Caco-2 (cell line): ENCODE results near the gene PIAS1. TPM values are rescaled to one million over a fixed set of nuclear protein-coding genes. Genes with fewer than 3 reads are reported as not detected.
"Not testable (repeated sequence)": the region's sequence is repeated elsewhere in the genome, so short reads cannot be mapped to it uniquely, and the experiment has no call there.

Experiments
- BruUV-seq: library from RNA; stranded (reverse); fragments of 400-500 nt; replicated peaks from 2 replicates; lab custom pipeline; 2021; lab: Mats Ljungman, UMichigan
- CTCF ChIA-PET: fragments of 300-600 bp; sonication (Branson Sonifier 250); formaldehyde crosslinking; loops from one replicate; lab custom pipeline; 2022; ENCODE audit warnings: antibody characterized with exemption; lab: Charles Lee
- POLR2A ChIA-PET: fragments of 300-600 bp; sonication (Branson Sonifier 250); formaldehyde crosslinking; loops from one replicate; lab custom pipeline; 2022; ENCODE audit warnings: antibody characterized with exemption; lab: Charles Lee
- DNase-seq, 2 experiments: peaks; one replicate each; pipeline versions ENCODE4 v3.0.0 to v3.0.0-alpha.2; 2020 to 2022
- H3K27me3 ChIP-seq: replicated peaks from 2 replicates; pipeline ENCODE4 v1.6.0; 2011; ENCODE audit warnings: low read length; ENCODE audit not compliant: control insufficient read depth, insufficient read depth
- H3K36me3 ChIP-seq: 2 replicates; pipeline ENCODE4 v1.5.1; 2011; ENCODE audit warnings: low read length; ENCODE audit not compliant: control insufficient read depth, insufficient read depth
- H3K4me1 ChIP-seq: fragments of 250-450 bp; sonication (Bioruptor Pico); 2 replicates; pipeline ENCODE4 v1.5.1; 2020; ENCODE audit warnings: mild to moderate bottlenecking
- H3K4me3 ChIP-seq: 2 replicates; pipeline ENCODE4 v1.5.1; 2011; ENCODE audit warnings: low read depth, mild to moderate bottlenecking, control low read depth, low read length
- H3K9me3 ChIP-seq: fragments of 250-450 bp; sonication (Bioruptor Pico); 2 replicates; pipeline ENCODE4 v1.5.1; 2020; ENCODE audit warnings: mild to moderate bottlenecking, moderate library complexity
- H3K27ac Mint-ChIP-seq: one replicate; pipeline ENCODE4 v1.8.0; 2022; ENCODE audit warnings: mixed read lengths; ENCODE audit not compliant: unreplicated experiment
- H3K27me3 Mint-ChIP-seq: one replicate; pipeline ENCODE4 v1.8.0; 2022; ENCODE audit warnings: mixed read lengths; ENCODE audit not compliant: insufficient read depth, unreplicated experiment
- H3K36me3 Mint-ChIP-seq: one replicate; pipeline ENCODE4 v1.8.0; 2022; ENCODE audit warnings: mild to moderate bottlenecking, mixed read lengths; ENCODE audit not compliant: insufficient read depth, unreplicated experiment
- H3K4me1 Mint-ChIP-seq: one replicate; pipeline ENCODE4 v1.8.0; 2022; ENCODE audit warnings: low read depth, mixed read lengths; ENCODE audit not compliant: unreplicated experiment
- H3K4me3 Mint-ChIP-seq: one replicate; pipeline ENCODE4 v1.8.0; 2022; ENCODE audit warnings: mild to moderate bottlenecking, moderate library complexity, mixed read lengths; ENCODE audit not compliant: unreplicated experiment
- H3K9me3 Mint-ChIP-seq: one replicate; pipeline ENCODE4 v1.8.0; 2022; ENCODE audit warnings: mixed read lengths; ENCODE audit not compliant: unreplicated experiment
- intact Hi-C: fragments of 100-400 bp; cut with micrococcal nuclease; formaldehyde crosslinking; loops from one replicate; pipeline ENCODE4 v1.10.0; 2022; ENCODE audit not compliant: unreplicated experiment
- total RNA-seq: library from RNA; stranded (reverse); gene quantifications from 2 replicates; pipeline ENCODE4 v1.2.3, GENCODE V29; 2022
- TF ChIP-seq, protein P1 (sequence below), 2 experiments: fragments of 200-600 bp in 1 of 2; IDR thresholded peaks; 1 replicate in 1 of 2; 2 replicates in 1 of 2; pipeline versions ENCODE4 v1.5.1 to v1.8.0; 2011 to 2022; ENCODE audit warnings: antibody characterized with exemption in 1 of 2, control low read depth in 1 of 2, inconsistent platforms in 1 of 2, low read depth in 1 of 2, low read length in 1 of 2, mild to moderate bottlenecking in 1 of 2, moderate library complexity in 1 of 2; ENCODE audit not compliant: insufficient read depth in 1 of 2, severe bottlenecking in 1 of 2, unreplicated experiment in 1 of 2

The PIAS1 gene
- total RNA-seq, 1 experiment from 2014 or later, result 48.0 TPM

GRCh38 chr15:68201879-68202261 lies 147.8 kb downstream of the PIAS1 start:
- POLR2A ChIA-PET, result no interaction called here
- no peaks in the 10 kb centered on the region for H3K9me3 ChIP-seq
- no peaks in the 10 kb centered on the region for H3K36me3 ChIP-seq
- Mint-ChIP-seq H3K27ac (peak overlapping the region; percentile 82), H3K4me3 (peak overlapping the region; percentile 25), H3K4me1 (peaks cover 17% of the 10 kb centered on the region), H3K27me3 (no peaks in the 10 kb centered on the region), H3K36me3 (peaks cover 44% of the 10 kb centered on the region), H3K9me3 (no peaks in the 10 kb centered on the region)
- TF ChIP-seq, protein P1, sequence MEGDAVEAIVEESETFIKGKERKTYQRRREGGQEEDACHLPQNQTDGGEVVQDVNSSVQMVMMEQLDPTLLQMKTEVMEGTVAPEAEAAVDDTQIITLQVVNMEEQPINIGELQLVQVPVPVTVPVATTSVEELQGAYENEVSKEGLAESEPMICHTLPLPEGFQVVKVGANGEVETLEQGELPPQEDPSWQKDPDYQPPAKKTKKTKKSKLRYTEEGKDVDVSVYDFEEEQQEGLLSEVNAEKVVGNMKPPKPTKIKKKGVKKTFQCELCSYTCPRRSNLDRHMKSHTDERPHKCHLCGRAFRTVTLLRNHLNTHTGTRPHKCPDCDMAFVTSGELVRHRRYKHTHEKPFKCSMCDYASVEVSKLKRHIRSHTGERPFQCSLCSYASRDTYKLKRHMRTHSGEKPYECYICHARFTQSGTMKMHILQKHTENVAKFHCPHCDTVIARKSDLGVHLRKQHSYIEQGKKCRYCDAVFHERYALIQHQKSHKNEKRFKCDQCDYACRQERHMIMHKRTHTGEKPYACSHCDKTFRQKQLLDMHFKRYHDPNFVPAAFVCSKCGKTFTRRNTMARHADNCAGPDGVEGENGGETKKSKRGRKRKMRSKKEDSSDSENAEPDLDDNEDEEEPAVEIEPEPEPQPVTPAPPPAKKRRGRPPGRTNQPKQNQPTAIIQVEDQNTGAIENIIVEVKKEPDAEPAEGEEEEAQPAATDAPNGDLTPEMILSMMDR (IDR thresholded peaks at IDR 0.05; ENCODE audit: insufficient read depth in 1 of 2, low read depth in 1 of 2, low read length in 1 of 2, severe bottlenecking in 1 of 2, unreplicated experiment in 1 of 2), result no peak
- H3K4me3 ChIP-seq, result no peak overlapping the region
- no TSS peak for BruUV-seq
- DNase-seq, result no peak
- H3K4me1 ChIP-seq, result peaks cover 21% of the 10 kb centered on the region
- CTCF ChIA-PET, result no interaction called here
- intact Hi-C loops, result no loop called here
- H3K27me3 ChIP-seq, result no peaks in the 10 kb centered on the region

DNA sequence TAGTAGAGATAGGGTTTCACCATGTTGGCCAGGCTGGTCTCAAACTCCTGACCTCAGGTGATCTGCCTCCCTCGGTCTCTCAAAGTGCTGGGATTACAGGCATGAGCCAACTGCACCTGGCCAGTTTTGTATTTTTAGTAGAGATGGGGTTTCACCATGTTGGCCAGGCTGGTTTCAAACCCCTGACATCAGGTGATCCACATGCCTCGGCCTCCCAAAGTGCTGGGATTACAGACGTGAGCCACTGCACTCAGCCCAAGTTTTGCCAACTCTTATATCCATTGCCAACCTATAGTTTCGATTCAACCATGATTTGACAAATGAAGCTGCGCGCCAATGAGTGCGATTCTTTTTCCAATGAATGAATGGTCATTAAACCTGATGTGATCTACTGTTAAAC lies 148.9 kb downstream of the PIAS1 start:
- DNase-seq, H3K9me3 ChIP-seq, H3K27me3 Mint-ChIP-seq, H3K4me3 Mint-ChIP-seq, BruUV-seq, H3K9me3 Mint-ChIP-seq, H3K36me3 ChIP-seq, H3K27ac Mint-ChIP-seq, POLR2A ChIA-PET, intact Hi-C loops, H3K27me3 ChIP-seq, H3K4me3 ChIP-seq: not testable (repeated sequence)
- CTCF ChIA-PET, result interaction anchor here (0.7 kb wide), 1 partner anchor 30 kb away, joined by 3 read pairs; no protein-coding TSS in a partner anchor
- Mint-ChIP-seq H3K4me1 (peaks cover 17% of the 10 kb centered on the region), H3K36me3 (peaks cover 32% of the 10 kb centered on the region)
- peaks cover 21% of the 10 kb centered on the region for H3K4me1 ChIP-seq

DNA sequence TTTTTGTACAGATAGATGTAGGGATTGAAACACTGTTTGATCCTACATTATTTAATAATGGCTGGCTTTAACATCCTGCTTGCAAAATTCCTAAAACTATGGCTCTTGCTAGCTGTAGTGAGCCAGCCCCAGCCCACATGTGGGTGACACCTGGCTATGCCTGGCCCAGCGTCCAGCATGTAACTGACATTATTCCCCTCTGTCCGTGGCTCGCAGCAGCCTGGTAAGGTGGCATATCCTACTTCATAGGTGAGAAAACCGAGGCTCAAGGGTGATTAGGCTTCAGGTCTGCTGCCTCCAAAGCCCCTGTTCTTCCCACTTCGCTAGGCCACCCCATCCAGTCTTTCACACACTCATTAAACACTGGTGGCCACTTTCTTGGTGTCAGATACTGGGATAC lies 149.4 kb downstream of the PIAS1 start:
- peaks cover 30% of the 10 kb centered on the region for H3K36me3 Mint-ChIP-seq
- ChIA-PET POLR2A (no interaction called here), CTCF (no interaction called here)
- H3K4me3 ChIP-seq, result no peak overlapping the region
- TF ChIP-seq, protein P1 (IDR thresholded peaks at IDR 0.05; ENCODE audit: insufficient read depth in 1 of 2, low read depth in 1 of 2, low read length in 1 of 2, severe bottlenecking in 1 of 2, unreplicated experiment in 1 of 2), result no peak
- BruUV-seq, result no TSS peak
- DNase-seq, result no peak
- intact Hi-C loops, result no loop called here
- no peaks in the 10 kb centered on the region for H3K27me3 ChIP-seq
- peaks cover 17% of the 10 kb centered on the region for H3K4me1 Mint-ChIP-seq
- H3K4me3 Mint-ChIP-seq, result no peak overlapping the region
- H3K4me1 ChIP-seq, result peaks cover 21% of the 10 kb centered on the region
- no peaks in the 10 kb centered on the region for H3K9me3 ChIP-seq
- H3K36me3 ChIP-seq, result no peaks in the 10 kb centered on the region
- H3K9me3 Mint-ChIP-seq, result no peaks in the 10 kb centered on the region
- no peak overlapping the region for H3K27ac Mint-ChIP-seq
- H3K27me3 Mint-ChIP-seq, result no peaks in the 10 kb centered on the region

GRCh38 chr15:68203956-68204355 lies 149.8 kb downstream of the PIAS1 start:
- intact Hi-C loops, result no loop called here
- no peak for DNase-seq
- Histone ChIP-seq H3K4me1 (peaks cover 21% of the 10 kb centered on the region), H3K9me3 (no peaks in the 10 kb centered on the region), H3K36me3 (no peaks in the 10 kb centered on the region), H3K27me3 (no peaks in the 10 kb centered on the region), H3K4me3 (peak overlapping the region; percentile 29)
- ChIA-PET CTCF (no interaction called here), POLR2A (no interaction called here)
- H3K36me3 Mint-ChIP-seq, result peaks cover 26% of the 10 kb centered on the region
- BruUV-seq, result no TSS peak
- no peak overlapping the region for H3K4me3 Mint-ChIP-seq
- H3K27me3 Mint-ChIP-seq, result no peaks in the 10 kb centered on the region
- H3K9me3 Mint-ChIP-seq, result no peaks in the 10 kb centered on the region
- peaks cover 17% of the 10 kb centered on the region for H3K4me1 Mint-ChIP-seq
- no peak overlapping the region for H3K27ac Mint-ChIP-seq
- TF ChIP-seq, protein P1 (IDR thresholded peaks at IDR 0.05; ENCODE audit: insufficient read depth in 1 of 2, low read depth in 1 of 2, low read length in 1 of 2, severe bottlenecking in 1 of 2, unreplicated experiment in 1 of 2), result no peak
